Stimulated activated CD8-positive, alpha-beta memory T cell treated with anti-CD3 and anti-CD28 coated beads, Interleukin-4, amount 100 ng/mL, for 1 hour (primary cell): ENCODE measurements around the gene PI16.
"Not testable (repeated sequence)": the region's sequence is repeated elsewhere in the genome, so short reads cannot be mapped to it uniquely, and the experiment has no call there.

Experiments
- DNase-seq, 2 donors: peaks; one replicate each; pipeline ENCODE4 v3.0.0-alpha.2; 2020; ENCODE audit warnings: low read depth in 2 of 2, low spot score in 1 of 2

Gene PI16

DNA sequence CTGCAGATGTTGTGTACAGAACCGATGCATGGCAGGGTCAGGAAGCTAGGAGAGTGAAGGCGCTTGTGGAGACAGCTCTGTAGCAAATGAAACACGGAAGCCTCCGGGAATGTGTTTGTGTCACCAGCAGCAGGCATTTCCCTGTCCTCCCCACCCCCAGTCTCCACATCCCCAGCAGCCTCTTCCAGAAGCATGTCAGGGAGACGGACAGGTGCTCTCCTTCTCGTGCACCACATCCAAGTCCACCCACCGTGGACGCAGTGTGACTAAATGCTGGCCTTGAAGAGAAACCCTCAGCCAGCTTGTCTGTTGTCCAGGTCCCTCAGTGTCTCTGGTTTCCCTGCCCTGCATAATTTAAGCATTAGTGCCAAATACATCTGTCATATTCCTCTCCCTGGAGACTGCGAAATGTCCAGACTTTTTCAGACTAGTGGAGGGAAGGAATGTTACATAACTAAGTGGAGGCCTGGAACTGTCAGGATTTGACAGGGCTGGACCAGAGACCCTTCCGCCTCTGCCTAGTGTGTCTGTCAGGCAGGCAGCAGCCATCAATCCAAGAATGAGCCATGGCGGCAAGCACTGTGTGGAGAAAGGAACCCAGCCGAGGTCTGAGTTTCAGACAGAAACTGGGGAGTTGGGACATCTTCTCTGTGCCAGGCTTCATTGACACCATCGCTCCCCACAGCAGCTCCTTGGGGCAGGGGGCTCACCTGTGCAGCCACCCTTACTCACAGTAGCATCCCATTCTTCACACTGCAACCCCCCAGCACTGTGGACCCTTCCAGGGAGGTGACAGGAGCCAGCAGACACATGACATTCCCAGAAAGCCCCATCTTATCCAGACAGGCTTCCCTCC, 26.6 kb upstream of the PI16 start:
- DNase-seq: no peak

DNA sequence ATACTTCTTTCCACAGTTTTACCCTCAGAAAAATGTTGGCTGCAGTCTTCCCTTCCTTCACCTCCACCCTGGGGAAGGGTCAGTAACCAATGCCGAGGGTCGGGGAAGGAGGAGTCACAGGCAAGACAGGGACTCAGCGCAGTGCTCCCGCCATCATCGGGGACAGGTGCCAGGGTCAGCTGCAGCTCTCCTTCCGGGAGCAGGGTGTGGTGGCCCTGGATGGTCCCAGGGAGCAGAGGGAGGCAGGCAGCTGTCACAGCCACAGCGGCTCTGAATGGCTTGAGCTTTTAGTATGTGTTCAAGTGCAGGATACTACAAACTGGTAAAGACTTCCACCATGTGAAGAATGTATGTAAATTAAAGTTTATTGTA, 26.0 kb upstream of the PI16 start:
- DNase-seq: no peak

DNA sequence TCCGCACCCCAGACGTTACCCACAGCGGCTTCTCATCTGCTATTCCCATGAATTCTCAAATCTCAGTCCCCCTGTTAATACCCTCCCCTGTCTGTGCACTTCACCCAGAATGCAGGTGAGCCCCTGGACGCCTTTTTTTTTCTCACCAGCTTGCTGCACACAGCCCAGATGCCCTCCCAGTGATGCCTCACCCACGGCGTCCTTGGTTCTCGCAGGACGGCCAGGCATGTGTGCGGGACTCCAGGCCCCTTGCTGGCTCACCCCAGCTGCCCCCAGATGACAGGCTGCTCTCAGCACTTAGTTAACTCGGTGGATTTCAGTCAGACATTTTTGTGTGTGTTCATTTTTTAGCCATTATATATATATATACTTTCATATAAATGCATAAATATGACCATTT, 25.4 kb upstream of the PI16 start:
- no peak for DNase-seq

DNA sequence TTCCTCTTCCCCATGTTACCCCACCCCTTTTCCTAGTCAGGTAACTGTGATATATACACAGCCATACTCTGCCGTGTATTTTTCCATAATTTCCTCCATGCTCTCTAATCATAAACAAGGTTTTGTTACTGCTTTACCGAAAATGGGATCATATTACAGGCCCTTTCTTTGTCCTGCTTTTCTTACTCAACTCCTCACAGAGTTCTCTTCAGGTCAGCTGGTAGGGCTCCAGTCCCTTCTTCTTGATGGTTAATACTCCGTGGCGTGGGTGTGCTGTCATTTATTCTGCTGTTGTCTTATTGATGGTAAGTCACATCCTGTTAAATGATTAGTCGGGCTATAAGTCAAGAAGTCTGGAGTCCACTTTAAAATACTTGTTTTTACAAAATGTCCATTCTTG, 24.9 kb upstream of the PI16 start:
- DNase-seq: no peak

DNA sequence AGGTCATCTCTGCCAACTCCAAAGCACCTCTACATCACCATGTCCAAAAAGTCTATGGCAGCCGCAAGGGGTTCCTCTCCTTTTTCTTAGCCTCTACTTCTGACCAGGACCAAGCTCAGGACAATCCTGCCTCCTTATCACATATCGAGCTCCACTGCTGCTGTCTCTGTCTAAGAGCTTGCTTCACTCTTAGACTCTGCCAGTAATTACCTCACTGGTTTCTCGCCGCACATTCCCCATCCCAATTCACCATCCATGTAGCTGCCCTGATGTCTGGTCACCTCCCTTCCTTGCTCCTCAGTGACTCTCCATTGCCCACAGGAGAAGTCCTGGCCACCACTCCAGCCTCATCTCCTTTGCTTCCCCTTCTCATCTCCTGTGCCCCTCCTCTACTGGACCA, 24.1 kb upstream of the PI16 start:
- DNase-seq: no peak

DNA sequence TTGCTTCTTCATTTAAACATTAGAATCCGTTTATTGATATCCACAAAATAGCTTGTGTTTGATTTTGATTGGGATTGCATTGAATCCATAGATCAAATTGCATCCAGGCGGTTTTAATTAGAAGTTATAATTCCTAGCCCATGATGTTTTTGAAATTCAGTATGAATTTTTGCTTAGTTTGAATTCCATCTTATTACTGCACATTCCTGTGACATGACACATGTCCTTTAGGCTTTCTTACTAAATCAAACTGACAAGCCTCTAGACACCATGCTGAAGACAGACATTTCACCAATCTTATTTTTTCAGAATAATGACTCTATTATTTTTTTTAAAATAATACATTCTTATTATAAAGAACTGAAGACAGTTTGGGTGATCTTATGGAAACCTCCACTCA, 21.4 kb upstream of the PI16 start:
- DNase-seq: no peak

DNA sequence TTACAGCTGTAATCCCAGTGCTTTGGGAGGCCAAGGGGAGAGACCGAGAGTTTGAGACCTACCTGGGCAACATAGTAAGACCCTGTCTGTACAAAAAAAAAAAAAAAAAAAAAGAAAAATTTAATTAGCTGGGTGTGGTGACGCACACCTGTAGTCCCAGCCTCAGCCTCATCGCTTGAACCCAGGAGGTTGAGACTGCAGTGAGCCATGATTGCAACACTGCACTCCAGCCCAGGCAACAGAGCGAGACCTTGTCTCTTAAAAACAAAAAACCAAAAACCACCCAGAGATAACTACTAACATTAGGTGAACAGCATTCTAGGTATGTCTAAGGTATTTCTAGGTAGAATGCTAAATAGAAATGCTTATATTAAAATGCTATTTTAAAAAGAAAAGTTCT, 21.0 kb upstream of the PI16 start:
- DNase-seq: no peak

DNA sequence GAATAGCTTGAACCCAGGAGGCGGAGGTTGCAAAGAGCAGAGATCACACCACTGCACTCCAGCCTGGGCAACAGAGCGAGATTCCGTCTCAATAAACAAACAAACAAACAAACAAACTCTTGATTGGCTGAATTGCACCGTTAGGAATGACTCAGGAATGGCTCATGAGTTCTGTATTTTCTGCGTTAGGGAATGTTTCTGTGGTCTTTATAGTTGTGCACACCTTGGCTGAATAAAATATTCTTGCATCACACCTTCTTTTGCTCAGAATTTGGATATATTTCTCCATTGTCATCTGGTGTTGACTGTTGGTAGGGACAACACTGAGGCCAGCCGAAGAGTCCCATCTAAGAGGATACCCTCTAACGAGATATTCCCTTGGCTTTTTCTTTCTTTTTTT, 19.6 kb upstream of the PI16 start:
- no peak for DNase-seq

DNA sequence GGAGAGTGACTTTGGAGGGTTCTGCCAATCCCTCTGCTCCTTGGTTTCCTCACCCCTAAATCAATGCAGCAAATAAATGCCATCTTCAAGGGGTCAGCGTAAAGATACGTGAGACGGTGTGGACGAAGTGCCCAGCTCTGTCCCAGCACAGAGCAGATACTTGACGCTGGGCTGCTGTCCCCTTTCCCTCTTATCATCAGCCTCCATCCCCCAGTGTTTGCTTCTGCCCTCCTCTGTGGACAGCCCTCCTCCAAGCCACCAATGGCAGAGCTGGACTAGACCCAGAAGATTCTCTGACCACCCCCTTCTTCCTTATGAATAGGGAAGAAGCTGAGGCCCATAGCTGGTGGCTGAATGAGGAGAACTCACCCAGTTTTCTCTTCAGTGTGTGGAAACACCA, 17.7 kb upstream of the PI16 start:
- DNase-seq: no peak

DNA sequence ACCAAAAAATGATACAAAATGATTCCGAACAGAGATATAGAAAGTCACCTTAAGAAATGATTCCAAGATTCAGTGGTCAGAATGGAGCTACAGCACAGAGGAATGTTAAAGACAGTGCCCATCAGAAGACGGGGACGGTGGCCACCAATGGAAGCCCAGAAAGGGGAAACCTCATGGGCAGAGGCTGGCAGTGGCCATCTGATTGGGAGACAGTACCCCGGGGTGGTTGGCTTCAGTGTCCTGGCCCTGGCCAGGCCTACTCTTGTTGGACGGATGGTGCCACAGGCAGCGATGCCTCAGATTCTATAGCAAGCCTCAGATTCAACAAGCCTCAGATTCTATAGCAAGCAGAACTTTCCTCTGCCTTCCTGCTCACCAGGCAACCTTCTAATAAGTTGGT, 16.6 kb upstream of the PI16 start:
- no peak for DNase-seq

DNA sequence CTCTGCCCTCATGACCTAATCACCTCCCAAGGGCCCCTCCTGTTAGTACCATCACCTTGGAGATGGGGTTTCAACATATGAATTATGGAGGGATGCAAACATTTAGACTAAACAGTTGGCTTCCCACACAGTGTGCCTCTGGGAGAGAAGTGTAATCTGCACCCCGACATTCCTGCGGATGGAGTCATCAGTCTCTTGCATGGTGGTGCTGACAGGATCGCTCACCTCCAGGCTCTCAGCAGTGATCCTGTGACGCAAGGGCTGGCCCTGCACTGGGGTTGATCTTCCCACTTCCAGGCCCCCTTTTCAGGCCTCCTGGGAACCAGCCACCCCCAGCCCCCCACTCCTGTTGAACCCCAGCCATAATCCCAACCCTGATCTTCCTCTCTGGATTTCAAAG, 16.0 kb upstream of the PI16 start:
- DNase-seq: no peak

DNA sequence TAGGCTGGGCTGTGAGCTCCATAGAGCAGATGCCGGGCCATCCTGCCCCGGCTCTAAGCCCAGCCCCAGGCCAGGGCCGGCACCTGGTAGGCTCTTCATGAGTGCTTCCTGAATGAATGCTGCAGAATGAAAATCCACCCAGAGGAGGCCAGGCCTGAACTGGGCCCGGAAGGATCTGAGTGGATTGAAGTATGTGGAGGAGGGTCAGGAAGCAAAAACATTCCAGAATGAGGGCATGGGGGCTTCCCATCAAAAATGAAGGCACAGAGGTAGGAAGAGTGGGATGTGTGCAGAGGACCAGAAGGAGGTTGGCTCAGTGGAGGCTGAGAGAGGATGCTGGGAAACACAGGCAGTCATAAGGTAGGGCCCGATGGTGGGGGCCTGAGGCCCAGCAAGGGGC, 15.5 kb upstream of the PI16 start:
- not testable (repeated sequence) for DNase-seq

DNA sequence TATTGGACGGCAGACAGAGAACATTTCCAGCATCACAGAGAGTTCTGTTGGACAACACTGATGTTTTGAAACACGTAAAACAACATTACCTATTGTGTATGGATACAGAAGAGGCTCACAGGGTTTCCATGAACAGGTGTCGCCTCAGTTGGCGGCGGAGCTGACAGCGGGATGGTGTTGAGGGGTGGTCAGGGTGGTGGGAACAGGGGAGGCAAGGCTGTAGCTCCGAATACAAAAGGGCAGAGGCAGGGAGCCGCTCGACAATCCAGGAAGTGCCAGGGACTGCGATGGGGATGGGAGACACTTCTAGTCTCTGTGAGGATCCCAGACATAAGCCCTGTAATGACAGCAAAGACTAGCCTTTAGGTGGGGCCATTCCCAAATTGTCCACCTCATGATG, 14.5 kb upstream of the PI16 start:
- DNase-seq: no peak

DNA sequence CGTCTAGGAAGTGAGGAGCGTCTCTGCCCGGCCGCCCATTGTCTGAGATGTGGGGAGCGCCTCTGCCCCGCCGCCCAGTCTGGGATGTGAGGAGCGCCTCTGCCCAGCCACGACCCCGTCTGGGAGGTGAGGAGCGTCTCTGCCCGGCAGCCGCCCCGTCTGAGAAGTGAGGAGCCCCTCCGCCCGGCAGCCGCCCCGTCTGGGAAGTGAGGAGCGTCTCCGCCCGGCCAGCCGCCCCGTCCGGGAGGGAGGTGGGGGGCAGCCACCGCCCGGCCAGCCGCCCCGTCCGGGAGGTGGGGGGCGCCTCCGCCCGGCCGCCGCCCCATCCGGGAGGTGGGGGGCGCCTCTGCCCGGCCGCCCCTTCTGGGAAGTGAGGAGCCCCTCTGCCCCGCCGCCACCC, 13.0 kb upstream of the PI16 start:
- not testable (repeated sequence) for DNase-seq

DNA sequence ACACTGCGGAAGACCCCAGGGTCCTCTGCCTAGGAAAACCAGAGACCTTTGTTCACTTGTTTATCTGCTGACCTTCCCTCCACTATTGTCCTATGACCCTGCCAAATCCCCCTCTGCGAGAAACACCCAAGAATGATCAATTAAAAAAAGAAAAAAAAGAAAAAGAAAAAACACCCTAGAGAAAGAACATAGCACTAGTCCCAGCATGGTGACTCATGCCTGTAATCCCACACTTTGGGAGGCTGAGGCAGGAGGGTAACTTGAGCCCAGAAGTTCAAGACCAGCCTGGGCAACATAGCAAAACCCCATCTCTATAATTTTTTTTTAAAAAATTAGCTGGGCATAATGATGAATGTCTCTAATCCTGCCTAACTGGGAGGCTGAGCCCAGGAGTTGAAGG, 12.2 kb upstream of the PI16 start:
- DNase-seq: not testable (repeated sequence)

DNA sequence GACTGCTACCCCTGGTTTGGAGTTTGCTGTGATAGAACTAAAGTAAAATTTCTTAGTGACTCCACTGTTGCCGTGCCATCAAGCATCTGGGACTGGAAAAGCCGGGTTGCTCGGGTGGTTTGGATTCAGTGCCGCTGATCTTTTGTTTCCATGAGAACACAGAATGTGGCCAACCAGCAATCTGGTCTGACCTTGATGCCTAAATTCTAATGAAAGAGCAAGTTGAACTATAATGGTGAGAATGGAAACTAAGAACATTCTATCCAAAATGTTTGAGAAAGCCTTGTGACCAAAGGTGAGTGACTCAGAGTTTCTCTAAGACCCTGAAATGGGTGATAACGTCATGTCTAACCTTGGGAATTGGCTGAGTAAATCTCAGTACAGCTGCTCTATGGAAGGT, 9.9 kb upstream of the PI16 start:
- no peak for DNase-seq

DNA sequence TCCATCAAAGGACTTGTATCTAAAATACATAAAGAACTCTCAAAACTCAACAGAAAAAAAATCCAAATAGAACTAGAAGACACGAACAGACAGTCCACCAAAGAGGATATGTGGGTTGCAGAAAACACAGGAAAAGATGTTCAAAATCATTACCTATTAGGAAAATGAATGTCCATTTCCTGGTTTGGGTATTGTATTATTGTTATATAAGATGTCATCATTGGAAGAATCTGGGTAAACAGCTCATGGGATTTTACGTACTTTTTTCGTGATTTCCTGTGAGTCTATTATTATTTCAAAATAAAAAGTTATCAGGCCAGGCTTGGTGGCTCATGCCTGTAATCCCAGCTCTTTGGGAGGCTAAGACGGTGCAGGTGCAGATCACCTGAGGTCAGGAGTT, 9.2 kb upstream of the PI16 start:
- no peak for DNase-seq

DNA sequence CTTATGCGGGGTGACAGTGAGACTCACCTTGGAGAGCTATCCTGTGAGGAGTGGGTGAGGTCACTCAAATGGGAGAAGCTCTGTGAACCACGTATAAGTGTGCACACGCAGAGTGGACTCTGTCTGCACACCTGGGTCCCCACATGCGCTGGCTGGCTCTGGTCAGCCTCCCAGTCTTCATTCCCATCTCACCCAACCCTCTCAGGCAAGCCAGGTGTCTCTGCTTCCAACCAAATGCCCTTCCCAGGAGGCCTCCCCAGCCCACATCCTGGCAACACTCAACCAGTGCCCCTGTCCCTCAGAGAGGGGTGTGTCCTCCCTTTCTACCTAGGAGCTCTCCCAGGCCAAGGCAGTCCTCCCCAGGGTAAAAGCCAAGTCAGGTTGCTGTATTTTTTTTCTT, 8.0 kb upstream of the PI16 start:
- no peak for DNase-seq

DNA sequence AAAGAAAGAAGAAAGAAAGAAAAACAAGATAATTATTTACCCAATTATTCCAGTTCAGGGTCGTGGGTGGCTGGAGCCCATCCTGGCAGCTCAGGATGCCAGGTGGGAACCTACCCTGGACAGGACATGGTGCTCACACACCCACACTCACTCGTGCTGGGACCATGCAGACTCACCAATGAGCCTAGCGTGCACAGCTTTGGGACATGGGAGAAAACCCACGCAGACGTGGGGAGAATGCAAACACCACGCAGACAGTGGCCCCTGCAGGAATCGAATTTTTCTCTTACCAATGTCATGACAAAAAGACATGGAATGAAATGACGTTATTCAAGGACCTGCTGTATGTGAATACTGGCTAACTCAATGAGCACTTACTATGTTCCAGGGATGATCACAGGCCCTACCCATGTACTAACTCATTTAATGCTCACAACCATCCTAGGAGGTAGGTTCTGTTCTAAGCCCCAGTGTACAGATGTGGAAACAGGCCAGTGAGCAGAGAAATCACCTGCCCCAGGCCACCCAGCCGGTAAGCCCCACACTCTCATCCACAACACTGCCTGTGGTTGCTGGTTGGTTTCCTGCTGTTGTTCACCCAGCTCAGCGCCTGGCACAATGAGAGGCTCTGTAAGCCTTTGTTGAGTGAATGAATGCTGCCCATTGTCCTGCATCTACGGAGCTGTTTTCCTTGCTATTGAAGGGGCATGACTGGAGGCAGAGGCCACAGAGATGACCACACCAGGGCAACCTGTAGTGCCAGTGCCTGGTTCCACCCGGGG, 6.8 kb upstream of the PI16 start:
- no peak for DNase-seq

DNA sequence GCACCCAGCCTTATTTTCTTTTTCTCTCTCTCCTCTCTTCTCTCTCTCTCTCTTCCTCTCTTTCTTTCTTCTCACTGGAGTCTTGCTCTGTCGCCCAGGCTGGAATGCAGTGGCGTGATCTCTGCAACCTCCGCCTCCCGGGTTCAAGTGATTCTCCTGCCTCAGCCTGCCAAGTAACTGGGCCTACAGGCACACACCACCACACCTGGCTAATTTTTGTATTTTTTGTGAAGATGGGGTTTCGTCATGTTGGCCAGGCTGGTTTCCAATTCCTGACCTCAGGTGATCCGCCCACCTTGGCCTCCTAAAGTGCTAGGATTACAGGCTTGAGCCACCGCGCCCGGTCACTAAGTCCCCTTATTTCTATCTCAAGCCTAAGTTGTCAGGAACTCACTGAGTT, 5.5 kb upstream of the PI16 start:
- not testable (repeated sequence) for DNase-seq

DNA sequence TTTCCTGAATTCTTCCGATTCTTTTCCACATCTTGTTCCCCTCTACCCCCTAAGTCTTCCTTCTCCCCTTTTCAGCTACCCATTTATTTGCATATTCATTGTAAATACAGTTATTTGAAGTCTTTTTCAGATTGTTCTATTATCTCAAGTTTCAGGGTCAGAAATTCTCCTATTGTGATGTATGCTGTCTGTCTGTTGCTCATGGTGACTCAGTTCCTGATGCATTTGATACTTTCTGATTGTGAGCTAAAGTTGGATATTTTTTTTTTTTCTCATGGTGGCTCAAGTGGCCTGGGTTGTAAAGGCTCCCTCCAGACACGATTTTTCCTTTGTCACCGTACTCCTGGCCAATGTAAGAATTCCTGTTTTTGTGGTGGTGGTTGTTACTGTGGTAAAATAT, 4.9 kb upstream of the PI16 start:
- no peak for DNase-seq

DNA sequence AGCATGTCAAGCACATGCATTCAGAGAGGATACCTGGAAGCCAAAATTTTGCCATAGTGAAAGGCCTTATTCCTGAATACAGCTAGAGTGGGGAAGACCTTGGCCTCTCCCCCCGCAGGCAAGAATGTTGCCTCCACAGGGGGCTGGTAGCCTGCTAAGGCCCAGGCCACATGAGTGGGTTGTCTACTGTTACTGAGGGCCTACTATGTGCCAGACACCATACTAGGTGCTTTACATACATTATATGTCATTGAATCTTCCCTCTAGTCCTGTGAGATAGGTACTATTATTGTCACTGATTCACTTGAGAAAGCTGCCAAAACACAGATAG, 642 bp upstream of the PI16 start:
- DNase-seq: no peak

DNA sequence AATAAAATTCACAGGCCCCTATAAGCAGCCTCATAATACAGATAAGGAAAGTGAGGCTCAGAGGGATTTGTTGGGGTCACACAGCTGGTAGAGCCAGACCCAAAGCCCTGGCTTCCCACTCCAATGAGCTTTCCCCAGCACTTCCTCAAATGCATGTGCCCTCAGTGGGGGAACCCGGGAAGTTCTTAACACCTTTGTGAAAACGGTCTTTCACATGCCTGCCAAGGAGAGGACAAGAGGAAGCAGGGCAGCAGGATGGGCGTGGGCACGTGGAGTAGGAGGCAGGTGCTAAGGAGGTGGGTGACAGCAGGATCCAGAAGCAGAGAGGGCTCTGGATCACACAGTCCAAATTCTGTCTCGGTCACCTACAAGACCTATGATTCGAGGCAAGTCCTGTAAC, 598 bp downstream of the PI16 start:
- no peak for DNase-seq
